ENCODE measurements around the gene SYDE2. TPM values are rescaled to one million over a fixed set of nuclear protein-coding genes. Genes with fewer than 3 reads are reported as not detected.

Gene SYDE2
- total RNA-seq, 1 donor from 2014 or later: 2.9 TPM

- H3K4me3 ChIP-seq (ENCODE audit: low read depth, low read length): no peak overlapping the region
- DNase-seq (ENCODE audit: low read depth): peak; percentile 13
- TF ChIP-seq CTCF (conservative IDR thresholded peaks at IDR 0.05; ENCODE audit: low read depth, low read length): no peak
Observed at GRCh38 chr1:85135392-85135798, 65.4 kb downstream of the SYDE2 start.

- no peak overlapping the region for H3K4me3 ChIP-seq (ENCODE audit: low read depth, low read length)
- DNase-seq (ENCODE audit: low read depth): peak; percentile 32
- no peak for TF ChIP-seq CTCF (conservative IDR thresholded peaks at IDR 0.05; ENCODE audit: low read depth, low read length)
Observed at GRCh38 chr1:85134583-85135391, 66.0 kb downstream of the SYDE2 start.

GRCh38 chr1:85133565-85134159 lies 67.2 kb downstream of the SYDE2 start:
- no peak for TF ChIP-seq CTCF (conservative IDR thresholded peaks at IDR 0.05; ENCODE audit: low read depth, low read length)

GRCh38 chr1:85132078-85132720 lies 68.6 kb downstream of the SYDE2 start:
- no peak for DNase-seq (ENCODE audit: low read depth)
- no peak overlapping the region for H3K4me3 ChIP-seq (ENCODE audit: low read depth, low read length)
- no peak for TF ChIP-seq CTCF (conservative IDR thresholded peaks at IDR 0.05; ENCODE audit: low read depth, low read length)

More at GRCh38 chr1:85133565-85134159, 67.2 kb downstream of the SYDE2 start:
- DNase-seq (ENCODE audit: low read depth): no peak
- H3K4me3 ChIP-seq (ENCODE audit: low read depth, low read length): no peak overlapping the region

GRCh38 chr1:85128316-85128715 lies 72.5 kb downstream of the SYDE2 start:
- H3K4me3 ChIP-seq (ENCODE audit: low read depth, low read length): no peak overlapping the region
- no peak for DNase-seq (ENCODE audit: low read depth)
- no peak for TF ChIP-seq CTCF (conservative IDR thresholded peaks at IDR 0.05; ENCODE audit: low read depth, low read length)

- no peak overlapping the region for H3K4me3 ChIP-seq (ENCODE audit: low read depth, low read length)
- no peak for DNase-seq (ENCODE audit: low read depth)
- TF ChIP-seq CTCF (conservative IDR thresholded peaks at IDR 0.05; ENCODE audit: low read depth, low read length): no peak
Observed at GRCh38 chr1:85125891-85126290, 74.9 kb downstream of the SYDE2 start.

Data from epithelial cell of proximal tubule (primary cell).